Psoas muscle (tissue), 8 donors: ENCODE results near the gene LONRF2. TPM values are rescaled to one million over a fixed set of nuclear protein-coding genes. Genes with fewer than 3 reads are reported as not detected.
"Not testable (repeated sequence)": the region's sequence is repeated elsewhere in the genome, so short reads cannot be mapped to it uniquely, and the experiment has no call there.

Experiments
- ATAC-seq, 4 donors: fragments of 200-7000 bp; cut with Tn5 transposase; one replicate each; pipeline ENCODE4 v1.9.1; 2020; ENCODE audit warnings: moderate library complexity in 3 of 4, mild to moderate bottlenecking in 2 of 4
- DNase-seq, 2 donors: peaks; one replicate each; pipeline ENCODE4 v3.0.0-alpha.2; 2020
- H3K27ac ChIP-seq: fragments of 200-600 bp; one replicate; pipeline ENCODE4 v1.8.0; 2022
- H3K27me3 ChIP-seq, 3 donors: fragments of 200-600 bp in 1 of 3; one replicate each; pipeline versions ENCODE4 v1.6.1 to v1.8.0; 2013 to 2022; ENCODE audit warnings: low read length in 2 of 3, mild to moderate bottlenecking in 2 of 3, moderate library complexity in 1 of 3; ENCODE audit not compliant: insufficient read depth in 3 of 3
- H3K36me3 ChIP-seq, 2 donors: fragments of 200-600 bp in 1 of 2; one replicate each; pipeline versions ENCODE4 v1.6.1 to v1.8.0; 2013 to 2022; ENCODE audit warnings: low read depth in 1 of 2, mild to moderate bottlenecking in 1 of 2, moderate library complexity in 1 of 2; ENCODE audit not compliant: insufficient read depth in 1 of 2
- H3K4me1 ChIP-seq: fragments of 200-600 bp; one replicate; pipeline ENCODE4 v1.8.0; 2022
- H3K4me3 ChIP-seq: fragments of 200-600 bp; one replicate; pipeline ENCODE4 v1.8.0; 2022; ENCODE audit warnings: mild to moderate bottlenecking
- H3K9me3 ChIP-seq: fragments of 200-600 bp; one replicate; pipeline ENCODE4 v1.8.0; 2022
- WGBS, 3 donors: extraction: QIAGEN DNeasy Blood & Tissue Kit; methylation state at CpG; one replicate each; pipeline versions ENCODE4 v1.1.6 to v1.1.7; 2013; 5-methylcytosine and 5-hydroxymethylcytosine counted together
- intact Hi-C, 2 donors: fragments of 100-400 bp; cut with DNase I; formaldehyde crosslinking; loops; one replicate each; pipeline versions ENCODE4 v1.11.0 to v1.14.2; 2022
- polyA plus RNA-seq, 3 donors: library from polyadenylated mRNA; stranded (reverse); fragments of 200-250 nt; gene quantifications; one replicate each; pipeline ENCODE4 v1.2.3, GENCODE V29; 2013
- total RNA-seq, 4 donors: library from RNA; stranded (reverse); fragmentation: NEBNext Ultra II Directional in 2 of 4; extraction: Animal tissue kit (Norgen Biotek cat#: 25700) in 2 of 4; gene quantifications; one replicate each; pipeline versions ENCODE4 v1.2.1 to v1.2.4, GENCODE V29; 2021 to 2023
- TF ChIP-seq, protein P1 (sequence below): fragments of 200-600 bp; IDR thresholded peaks from one replicate; pipeline ENCODE4 v1.8.0; 2022; ENCODE audit warnings: antibody characterized with exemption
- donor health status: healthy with polysubstance abuse.
- donor health status: DM: no; HTN: no; CAD: no; lungs with moderate emphysema.
- donor health status: Bipolar disorder and iron deficiency.
- donor health status: healthy.
- donor health status: DM: yes; HTN: yes; CAD: no.
- donor health status: DM: no; HTN: no; CAD: no.
- donor health status: DM: no; HTN: no; CAD: no.
- donor health status: DM: yes; HTN: yes; CAD: no.

LONRF2 gene
- total and polyA plus RNA-seq, 7 donors = 0.22 to 11.5 (median 5.7) TPM

DNA sequence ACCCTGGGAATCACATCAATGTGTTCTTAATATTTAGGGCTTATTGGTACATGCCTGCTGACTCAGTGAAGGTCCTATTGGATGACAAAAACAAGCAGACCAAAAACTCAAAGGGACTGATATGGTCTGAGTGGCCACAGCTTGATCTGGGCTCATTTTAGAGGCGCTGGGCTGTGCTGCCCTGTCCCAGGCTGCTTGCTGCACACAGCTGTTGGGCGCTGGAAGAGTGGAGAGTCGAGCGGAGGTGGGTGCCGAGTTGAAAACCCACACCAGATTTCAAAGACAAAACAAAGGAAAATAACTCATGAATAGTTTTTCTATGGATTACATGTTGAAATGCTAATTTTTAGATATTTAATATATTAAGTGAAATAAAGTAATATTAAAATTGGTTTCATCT, 68.5 kb downstream of the LONRF2 start:
- Histone ChIP-seq H3K9me3 (no peaks in the 10 kb centered on the region), H3K27ac (no peak overlapping the region), H3K36me3 (no peaks in the 10 kb centered on the region), H3K4me3 (no peak overlapping the region), H3K27me3 (no peaks in the 10 kb centered on the region), H3K4me1 (peaks cover 2% of the 10 kb centered on the region)
- TF ChIP-seq, protein P1, sequence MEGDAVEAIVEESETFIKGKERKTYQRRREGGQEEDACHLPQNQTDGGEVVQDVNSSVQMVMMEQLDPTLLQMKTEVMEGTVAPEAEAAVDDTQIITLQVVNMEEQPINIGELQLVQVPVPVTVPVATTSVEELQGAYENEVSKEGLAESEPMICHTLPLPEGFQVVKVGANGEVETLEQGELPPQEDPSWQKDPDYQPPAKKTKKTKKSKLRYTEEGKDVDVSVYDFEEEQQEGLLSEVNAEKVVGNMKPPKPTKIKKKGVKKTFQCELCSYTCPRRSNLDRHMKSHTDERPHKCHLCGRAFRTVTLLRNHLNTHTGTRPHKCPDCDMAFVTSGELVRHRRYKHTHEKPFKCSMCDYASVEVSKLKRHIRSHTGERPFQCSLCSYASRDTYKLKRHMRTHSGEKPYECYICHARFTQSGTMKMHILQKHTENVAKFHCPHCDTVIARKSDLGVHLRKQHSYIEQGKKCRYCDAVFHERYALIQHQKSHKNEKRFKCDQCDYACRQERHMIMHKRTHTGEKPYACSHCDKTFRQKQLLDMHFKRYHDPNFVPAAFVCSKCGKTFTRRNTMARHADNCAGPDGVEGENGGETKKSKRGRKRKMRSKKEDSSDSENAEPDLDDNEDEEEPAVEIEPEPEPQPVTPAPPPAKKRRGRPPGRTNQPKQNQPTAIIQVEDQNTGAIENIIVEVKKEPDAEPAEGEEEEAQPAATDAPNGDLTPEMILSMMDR = no peak
- intact Hi-C loops = no loop called here
- ATAC-seq = no peak
- 86 to 90% (median 90%) methylated on average over 5 of the region's 5 CpGs for WGBS, 3 donors
- DNase-seq = no peak

DNA sequence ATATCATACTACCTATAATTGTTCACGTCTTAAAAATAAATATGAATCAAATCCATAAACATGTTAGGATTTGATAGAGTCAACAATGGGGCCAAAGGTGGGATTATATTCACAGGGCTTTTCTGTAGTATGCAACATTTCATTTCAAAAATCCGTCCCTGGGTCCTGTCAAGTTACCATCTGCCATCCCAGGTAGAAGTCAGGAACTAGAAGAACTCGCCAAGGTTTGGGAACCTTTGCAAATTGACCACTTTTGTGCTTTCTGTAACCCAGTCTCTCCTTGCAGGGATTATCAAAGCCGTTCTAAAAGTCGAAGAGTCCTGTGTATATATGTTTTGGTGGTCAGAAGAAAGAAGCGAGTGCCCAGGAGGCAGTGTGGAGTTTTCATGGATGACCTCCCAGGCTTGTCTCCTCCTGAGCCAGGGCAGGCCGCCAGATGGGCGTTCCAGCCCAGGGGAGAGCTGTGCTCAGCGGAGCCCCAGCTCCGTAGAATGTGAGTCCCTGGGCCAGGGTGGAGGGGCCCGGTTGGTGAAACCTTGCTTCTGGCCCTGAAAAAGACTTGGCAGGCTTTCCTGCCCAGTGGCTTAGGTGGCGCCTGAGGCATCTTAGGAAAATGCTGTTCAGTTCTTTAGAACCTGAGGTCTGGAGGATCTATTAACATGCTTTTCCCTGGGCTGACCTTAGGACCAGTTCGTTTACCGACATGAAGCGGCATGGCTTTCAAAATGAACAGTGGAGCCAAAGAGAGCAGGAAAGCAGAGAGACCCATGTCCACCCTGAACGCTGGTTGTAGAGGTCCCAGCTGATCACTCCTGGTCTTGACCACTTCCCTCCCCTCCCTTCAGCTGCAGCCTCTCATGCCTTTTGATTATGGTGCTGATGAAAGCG, 69.2 kb downstream of the LONRF2 start:
- H3K36me3 ChIP-seq = no peaks in the 10 kb centered on the region
- intact Hi-C loops = no loop called here
- WGBS, 3 donors = 57 to 67% (median 58%) methylated on average over 17 of the region's 17 CpGs
- H3K27me3 ChIP-seq = no peaks in the 10 kb centered on the region
- H3K4me3 ChIP-seq = no peak overlapping the region
- peaks cover 2% of the 10 kb centered on the region for H3K4me1 ChIP-seq
- DNase-seq = no peak
- H3K9me3 ChIP-seq = no peaks in the 10 kb centered on the region
- H3K27ac ChIP-seq = no peak overlapping the region
- TF ChIP-seq, protein P1 = no peak
- ATAC-seq = no peak

- intact Hi-C loops = no loop called here
- no peak overlapping the region for H3K27ac ChIP-seq
Observed at GRCh38 chr2:100250645-100251044, 71.7 kb downstream of the LONRF2 start.

DNA sequence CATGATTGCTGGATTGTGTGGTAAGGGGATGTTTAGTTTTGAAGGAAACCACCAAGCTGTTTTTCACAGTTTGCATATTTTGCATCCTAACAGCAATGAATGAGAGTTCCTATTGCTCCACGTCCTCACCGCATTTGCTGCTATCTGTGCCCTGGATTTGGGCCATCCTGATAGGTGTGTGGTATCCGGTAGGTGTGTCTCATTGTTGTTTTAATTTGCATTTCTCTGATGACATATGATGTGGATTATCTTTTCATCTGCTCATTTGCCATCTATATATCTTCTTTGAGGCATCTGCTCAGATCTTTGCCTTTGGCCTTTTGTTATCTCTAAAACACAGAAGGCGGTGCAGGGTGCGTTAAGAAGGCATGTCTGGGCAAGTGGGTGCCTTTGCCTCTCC, 73.3 kb downstream of the LONRF2 start:
- no peak overlapping the region for H3K4me3 ChIP-seq
- TF ChIP-seq, protein P1 = no peak
- intact Hi-C loops = no loop called here
- H3K9me3 ChIP-seq = no peaks in the 10 kb centered on the region
- H3K4me1 ChIP-seq = no peaks in the 10 kb centered on the region
- no peak for ATAC-seq
- H3K36me3 ChIP-seq = no peaks in the 10 kb centered on the region
- DNase-seq = no peak
- H3K27ac ChIP-seq = no peak overlapping the region
- WGBS, 3 donors = 86 to 94% (median 92%) methylated on average over 5 of the region's 5 CpGs
- H3K27me3 ChIP-seq = no peaks in the 10 kb centered on the region

More at GRCh38 chr2:100250645-100251044, 71.7 kb downstream of the LONRF2 start:
- DNase-seq = no peak
- Histone ChIP-seq H3K4me3 (no peak overlapping the region), H3K9me3 (no peaks in the 10 kb centered on the region), H3K36me3 (no peaks in the 10 kb centered on the region), H3K4me1 (no peaks in the 10 kb centered on the region), H3K27me3 (no peaks in the 10 kb centered on the region)
- TF ChIP-seq, protein P1 = no peak
- 91 to 94% (median 91%) methylated on average over 9 of the region's 9 CpGs for WGBS, 3 donors
- no peak for ATAC-seq

DNA sequence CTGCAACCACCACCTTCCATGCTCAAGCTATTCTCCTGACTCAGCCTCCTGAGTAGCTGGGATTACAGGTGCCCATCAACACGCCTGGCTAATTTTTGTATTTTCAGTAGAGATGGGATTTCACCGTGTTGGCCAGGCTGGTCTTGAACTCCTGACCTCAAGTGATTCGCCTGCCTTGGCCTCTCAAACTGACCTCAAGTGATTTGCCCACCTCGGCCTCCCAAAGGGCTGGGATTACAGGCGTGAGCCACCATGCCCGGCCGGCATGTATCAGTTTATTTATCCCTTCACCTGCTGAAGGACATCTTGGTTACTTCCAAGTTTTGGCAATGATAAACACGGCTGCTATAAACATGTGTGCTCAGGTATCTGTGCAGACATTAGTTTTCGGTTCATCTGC, 73.7 kb downstream of the LONRF2 start:
- ATAC-seq, H3K27ac ChIP-seq, H3K36me3 ChIP-seq, intact Hi-C loops, H3K4me3 ChIP-seq, H3K9me3 ChIP-seq, H3K27me3 ChIP-seq, H3K4me1 ChIP-seq, DNase-seq: not testable (repeated sequence)
- whole genome bisulfite sequencing, 3 donors = 85 to 93% (median 93%) methylated on average over 9 of the region's 9 CpGs
